Measurements from ENCODE around the gene JPH3. TPM values are rescaled to one million over a fixed set of nuclear protein-coding genes. Genes with fewer than 3 reads are reported as not detected.

Gene JPH3
- polyA plus RNA-seq, 1 experiment, result not detected

DNA sequence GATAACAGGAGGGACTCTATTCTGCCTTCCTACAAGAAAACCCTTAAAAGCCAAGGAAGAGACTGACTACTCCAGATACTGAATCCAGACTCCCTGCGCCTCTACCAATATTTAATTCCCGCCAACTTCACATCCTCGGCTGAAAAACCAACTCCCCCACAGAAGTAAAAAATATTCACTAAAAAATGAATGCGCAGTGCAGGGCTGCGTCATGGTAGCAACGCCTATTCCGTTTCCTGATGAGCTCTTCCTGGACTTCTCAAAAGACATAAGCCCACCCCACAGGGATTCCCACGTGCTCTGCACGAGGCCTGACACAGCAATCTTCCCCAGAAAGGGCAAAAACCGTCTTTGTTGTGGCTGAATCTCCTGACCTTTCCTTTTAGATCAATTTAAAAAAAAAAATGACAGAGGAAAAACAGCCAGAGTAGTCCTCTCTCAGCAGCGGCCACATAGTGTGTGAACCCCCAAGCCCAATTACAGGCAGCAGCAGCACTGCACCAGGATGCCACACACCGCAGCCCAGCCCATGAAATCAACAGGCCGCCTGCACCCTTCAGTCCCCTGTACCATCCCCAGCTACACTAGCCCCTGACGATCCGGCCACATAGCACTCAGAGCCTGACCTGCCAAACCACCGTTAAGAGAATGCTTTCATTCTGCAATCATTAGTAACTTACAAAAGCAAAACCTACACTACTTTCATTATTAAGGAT, 139.6 kb downstream of the JPH3 start:
- POLR2A ChIA-PET, result no interaction called here
- peaks cover 10% of the 10 kb centered on the region for H3K36me3 ChIP-seq (ENCODE audit: control insufficient read depth, insufficient read depth, low read length)
- no peaks in the 10 kb centered on the region for H3K27me3 ChIP-seq (ENCODE audit: control insufficient read depth, insufficient read depth, low read length)
- CTCF ChIA-PET, result no interaction called here
- DNase-seq (ENCODE audit: low read depth), result no peak
- TF ChIP-seq CTCF (IDR thresholded peaks at IDR 0.05; ENCODE audit: insufficient read depth, low read depth, low read length), result no peak
- H3K4me3 ChIP-seq (ENCODE audit: low read depth, low read length), result no peak overlapping the region

DNA sequence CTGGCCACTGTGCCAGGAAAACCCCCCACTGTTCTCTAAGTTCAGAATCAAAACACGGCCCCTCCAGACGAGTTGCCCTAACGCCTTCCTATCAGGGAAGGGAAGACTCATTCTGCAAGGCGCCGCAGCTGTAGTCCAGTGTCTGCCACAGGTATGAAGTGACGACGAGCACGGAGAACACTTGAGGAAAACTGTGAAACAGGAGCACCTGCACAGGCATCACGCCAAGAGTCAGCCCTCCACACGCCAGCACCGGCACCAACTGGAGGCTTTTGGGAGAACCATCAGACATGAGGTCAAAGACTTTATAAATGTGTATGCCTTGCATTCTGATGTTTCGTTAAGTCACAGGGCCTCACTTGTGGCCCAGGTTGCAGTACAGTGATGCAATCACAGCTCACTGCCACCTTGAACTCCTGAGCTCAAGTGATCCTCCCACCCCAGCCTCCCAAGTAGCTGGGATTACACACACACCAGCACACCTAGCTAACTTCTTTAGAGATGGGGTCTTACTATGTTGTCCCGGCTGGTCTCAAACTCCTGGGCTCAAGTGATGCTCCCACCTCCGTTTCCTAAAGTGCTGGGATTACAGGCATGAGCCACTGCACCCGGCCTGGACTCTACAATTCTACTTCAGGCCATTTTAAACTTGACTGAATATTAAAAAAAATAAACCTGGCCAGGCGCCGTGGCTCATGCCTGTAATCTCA, 140.6 kb downstream of the JPH3 start:
- no peak for DNase-seq (ENCODE audit: low read depth)
- CTCF ChIA-PET, result interaction anchor here (0.5 to 0.9 kb wide), 2 partner anchors 26 to 1273 kb away, joined by 3 to 4 read pairs; no protein-coding TSS in a partner anchor
- no peak for TF ChIP-seq CTCF (IDR thresholded peaks at IDR 0.05; ENCODE audit: insufficient read depth, low read depth, low read length)

GRCh38 chr16:87744750-87745514, 142.6 kb downstream of the JPH3 start:
- DNase-seq (ENCODE audit: low read depth), result no peak
- ChIA-PET POLR2A (no interaction called here), CTCF (no interaction called here)
- no peak for TF ChIP-seq CTCF (IDR thresholded peaks at IDR 0.05; ENCODE audit: insufficient read depth, low read depth, low read length)
- Histone ChIP-seq H3K4me3 (ENCODE audit: low read depth, low read length) (no peak overlapping the region), H3K27me3 (ENCODE audit: control insufficient read depth, insufficient read depth, low read length) (no peaks in the 10 kb centered on the region), H3K36me3 (ENCODE audit: control insufficient read depth, insufficient read depth, low read length) (peaks cover 28% of the 10 kb centered on the region)

More for the DNA sequence above, 140.6 kb downstream of the JPH3 start:
- no peaks in the 10 kb centered on the region for H3K27me3 ChIP-seq (ENCODE audit: control insufficient read depth, insufficient read depth, low read length)
- H3K4me3 ChIP-seq (ENCODE audit: low read depth, low read length), result no peak overlapping the region
- POLR2A ChIA-PET, result no interaction called here
- peaks cover 17% of the 10 kb centered on the region for H3K36me3 ChIP-seq (ENCODE audit: control insufficient read depth, insufficient read depth, low read length)

DNA sequence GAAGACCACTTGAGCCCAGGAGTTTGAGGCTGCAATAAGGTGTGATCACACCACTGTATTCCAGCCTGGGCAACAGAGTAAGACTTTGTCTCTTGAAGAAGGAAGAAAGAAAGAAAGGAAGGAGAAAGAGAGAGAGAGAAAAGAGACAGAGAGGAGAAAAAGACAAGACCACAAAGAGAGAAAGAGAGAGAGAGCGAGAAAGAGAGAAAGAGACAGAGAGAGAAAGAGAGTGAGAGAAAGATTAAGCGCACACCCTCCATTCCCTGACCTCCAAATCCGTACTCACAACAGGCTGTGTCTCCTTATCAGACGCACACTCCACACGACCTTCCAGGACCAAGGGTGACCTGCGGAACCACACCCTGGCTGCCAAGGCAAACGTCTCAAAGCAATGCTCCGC, 143.9 kb downstream of the JPH3 start:
- CTCF ChIA-PET, result no interaction called here
- no peak for DNase-seq (ENCODE audit: low read depth)
- no peak overlapping the region for H3K4me3 ChIP-seq (ENCODE audit: low read depth, low read length)
- TF ChIP-seq CTCF (IDR thresholded peaks at IDR 0.05; ENCODE audit: insufficient read depth, low read depth, low read length), result no peak
- H3K27me3 ChIP-seq (ENCODE audit: control insufficient read depth, insufficient read depth, low read length), result no peaks in the 10 kb centered on the region
- peaks cover 25% of the 10 kb centered on the region for H3K36me3 ChIP-seq (ENCODE audit: control insufficient read depth, insufficient read depth, low read length)
- POLR2A ChIA-PET, result no interaction called here

Other genes starting within 250 kb of the JPH3 start
- gene FBXO31, start 218.7 kb upstream of the JPH3 start, polyA plus RNA-seq (2011; rRNA removed), result 16.7 and 24.8 TPM in 2 replicates
- gene MAP1LC3B, start 210.2 kb upstream of the JPH3 start, polyA plus RNA-seq (2011; rRNA removed), result 29.0 and 50.7 TPM in 2 replicates
- 2.4 and 2.7 TPM in 2 replicates for gene ZCCHC14, start 109.5 kb upstream of the JPH3 start, polyA plus RNA-seq (2011; rRNA removed)
- 12.3 and 16.1 TPM in 2 replicates for gene KLHDC4, start 163.5 kb downstream of the JPH3 start, polyA plus RNA-seq (2011; rRNA removed)

Data from BJ (cell line).